ENCODE measurements around the gene P4HA2. TPM values are rescaled to one million over a fixed set of nuclear protein-coding genes. Genes with fewer than 3 reads are reported as not detected.

P4HA2 gene
- total and polyA plus RNA-seq, 3 donors from 2014 or later, result 20.4 to 25.4 (median 22.8) TPM

DNA sequence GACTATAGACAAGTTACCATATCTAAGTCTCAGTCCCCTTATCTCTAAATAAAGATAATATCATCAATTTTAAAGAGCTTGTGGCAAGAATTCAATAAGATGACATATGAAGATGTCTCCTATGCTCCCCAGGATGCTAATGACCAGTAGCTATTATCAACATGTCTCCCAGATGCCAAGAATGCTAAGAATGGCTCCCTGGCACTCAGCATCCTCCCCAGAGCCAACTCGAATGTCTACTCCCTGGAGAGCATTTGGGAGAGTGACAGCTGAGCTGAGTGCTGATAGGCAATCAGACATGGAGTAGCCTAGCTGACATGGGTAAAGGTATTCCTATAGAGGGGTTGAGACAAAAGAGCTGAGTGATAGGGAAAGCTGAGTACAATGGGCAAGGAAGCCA lies 15.9 kb downstream of the P4HA2 start:
- H3K4me1 ChIP-seq, result peaks cover 11% of the 10 kb centered on the region
- no peak overlapping the region for H3K27ac ChIP-seq
- TF ChIP-seq, protein P1, sequence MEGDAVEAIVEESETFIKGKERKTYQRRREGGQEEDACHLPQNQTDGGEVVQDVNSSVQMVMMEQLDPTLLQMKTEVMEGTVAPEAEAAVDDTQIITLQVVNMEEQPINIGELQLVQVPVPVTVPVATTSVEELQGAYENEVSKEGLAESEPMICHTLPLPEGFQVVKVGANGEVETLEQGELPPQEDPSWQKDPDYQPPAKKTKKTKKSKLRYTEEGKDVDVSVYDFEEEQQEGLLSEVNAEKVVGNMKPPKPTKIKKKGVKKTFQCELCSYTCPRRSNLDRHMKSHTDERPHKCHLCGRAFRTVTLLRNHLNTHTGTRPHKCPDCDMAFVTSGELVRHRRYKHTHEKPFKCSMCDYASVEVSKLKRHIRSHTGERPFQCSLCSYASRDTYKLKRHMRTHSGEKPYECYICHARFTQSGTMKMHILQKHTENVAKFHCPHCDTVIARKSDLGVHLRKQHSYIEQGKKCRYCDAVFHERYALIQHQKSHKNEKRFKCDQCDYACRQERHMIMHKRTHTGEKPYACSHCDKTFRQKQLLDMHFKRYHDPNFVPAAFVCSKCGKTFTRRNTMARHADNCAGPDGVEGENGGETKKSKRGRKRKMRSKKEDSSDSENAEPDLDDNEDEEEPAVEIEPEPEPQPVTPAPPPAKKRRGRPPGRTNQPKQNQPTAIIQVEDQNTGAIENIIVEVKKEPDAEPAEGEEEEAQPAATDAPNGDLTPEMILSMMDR (IDR thresholded peaks at IDR 0.05), result no peak
- TF ChIP-seq POLR2A (IDR thresholded peaks at IDR 0.05), result no peak
- no peaks in the 10 kb centered on the region for H3K27me3 ChIP-seq
- no peaks in the 10 kb centered on the region for H3K9me3 ChIP-seq
- H3K4me3 ChIP-seq, result no peak overlapping the region
- intact Hi-C loops (cut with DNase I; ENCODE audit: low total_unique reads), result no loop called here
- WGBS, 2 donors, result 62 to 80% methylated on average over 1 of the region's 1 CpG
- H3K36me3 ChIP-seq (ENCODE audit: low read depth, missing control alignments), result no peaks in the 10 kb centered on the region
- no peak for DNase-seq

DNA sequence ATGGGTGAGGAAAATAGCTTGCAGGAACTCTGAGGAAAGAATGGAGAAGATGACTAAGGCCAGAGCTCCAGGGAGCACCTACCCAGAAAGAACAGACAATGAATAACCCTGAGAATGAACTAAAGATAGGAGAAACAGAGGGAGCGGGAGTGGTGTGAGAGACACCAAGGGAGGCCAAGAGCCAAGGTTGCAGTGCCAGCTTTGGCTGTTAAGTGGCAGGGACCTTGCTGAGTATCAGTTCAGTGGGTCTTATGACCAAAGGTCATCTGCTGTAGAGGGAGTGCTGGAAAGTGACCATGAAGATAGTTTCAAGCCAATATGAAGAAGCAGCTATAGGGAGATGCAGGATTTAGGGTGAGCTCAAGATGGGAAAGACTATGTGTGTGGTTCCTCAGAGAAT lies 16.7 kb downstream of the P4HA2 start:
- WGBS, 2 donors, result 88 to 90% methylated on average over 1 of the region's 1 CpG
- Histone ChIP-seq H3K4me1 (peaks cover 11% of the 10 kb centered on the region), H3K9me3 (no peaks in the 10 kb centered on the region), H3K27me3 (no peaks in the 10 kb centered on the region), H3K4me3 (no peak overlapping the region), H3K27ac (no peak overlapping the region), H3K36me3 (ENCODE audit: low read depth, missing control alignments) (no peaks in the 10 kb centered on the region)
- DNase-seq, result no peak
- TF ChIP-seq POLR2A (IDR thresholded peaks at IDR 0.05), result no peak
- TF ChIP-seq, protein P1 (IDR thresholded peaks at IDR 0.05), result no peak
- intact Hi-C loops (cut with DNase I; ENCODE audit: low total_unique reads), result no loop called here

DNA sequence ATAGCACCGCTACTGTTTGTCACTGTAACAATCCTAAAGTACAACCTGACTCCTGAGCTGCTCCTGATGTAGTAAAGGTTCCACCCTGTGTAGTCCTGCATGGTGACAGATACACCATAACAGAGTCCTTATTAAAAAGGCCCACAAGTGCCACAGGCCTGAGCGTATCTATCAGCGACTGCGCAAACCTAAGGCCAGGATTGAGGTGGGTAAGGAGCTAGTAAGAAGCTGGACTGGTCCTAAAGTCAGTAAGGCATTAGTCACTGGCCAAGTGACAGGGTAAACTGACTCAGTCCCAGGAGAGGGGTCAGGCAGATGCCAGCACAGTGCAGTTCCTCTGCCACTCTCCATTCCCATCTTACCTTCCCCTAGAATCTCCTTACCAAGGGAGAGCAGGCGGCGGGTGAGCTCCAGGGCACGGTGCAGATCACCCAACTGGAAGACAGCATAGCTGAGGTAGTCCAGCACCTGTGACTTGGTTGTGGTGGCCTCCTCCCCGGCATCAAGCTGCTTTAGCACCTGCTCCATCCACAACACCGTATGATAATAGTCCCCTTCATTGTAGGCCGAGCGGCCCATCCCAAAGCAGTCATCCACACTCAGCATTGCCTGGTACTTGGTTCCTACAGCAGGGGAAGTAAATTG lies 17.6 kb downstream of the P4HA2 start:
- Histone ChIP-seq H3K4me3 (no peak overlapping the region), H3K4me1 (peaks cover 5% of the 10 kb centered on the region), H3K9me3 (no peaks in the 10 kb centered on the region), H3K27ac (no peak overlapping the region), H3K36me3 (ENCODE audit: low read depth, missing control alignments) (no peaks in the 10 kb centered on the region), H3K27me3 (no peaks in the 10 kb centered on the region)
- 88 to 99% methylated on average over 7 to 11 of the region's 11 CpGs for WGBS, 2 donors
- intact Hi-C loops (cut with DNase I; ENCODE audit: low total_unique reads), result no loop called here
- no peak for DNase-seq
- no peak for TF ChIP-seq POLR2A (IDR thresholded peaks at IDR 0.05)
- TF ChIP-seq, protein P1 (IDR thresholded peaks at IDR 0.05), result no peak

DNA sequence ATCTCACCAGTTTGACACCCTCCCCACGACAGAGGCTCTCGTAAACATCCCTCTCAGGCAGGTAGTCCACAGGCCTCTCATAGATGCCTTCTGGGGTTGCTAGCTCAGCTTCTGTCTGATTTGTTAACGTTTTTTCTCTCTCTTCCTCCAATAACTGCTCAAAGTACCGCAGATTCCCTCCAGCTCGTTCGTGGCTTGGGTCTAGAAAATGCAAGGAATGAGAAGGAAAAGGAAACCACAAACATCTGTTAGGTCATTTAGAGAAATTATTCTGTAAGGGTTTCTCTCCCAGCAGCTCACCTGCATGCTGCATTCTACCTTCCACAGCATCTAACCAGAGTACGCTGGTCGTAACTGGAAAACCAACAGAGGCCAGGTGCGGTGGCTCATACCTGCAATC lies 18.5 kb downstream of the P4HA2 start:
- H3K36me3 ChIP-seq (ENCODE audit: low read depth, missing control alignments), result no peaks in the 10 kb centered on the region
- intact Hi-C loops (cut with DNase I; ENCODE audit: low total_unique reads), result no loop called here
- WGBS, 2 donors, result 88 to 89% methylated on average over 9 of the region's 9 CpGs

More for the DNA sequence above, 18.5 kb downstream of the P4HA2 start:
- Histone ChIP-seq H3K4me3 (no peak overlapping the region), H3K27ac (no peak overlapping the region), H3K27me3 (no peaks in the 10 kb centered on the region), H3K9me3 (no peaks in the 10 kb centered on the region), H3K4me1 (no peaks in the 10 kb centered on the region)
- no peak for DNase-seq
- TF ChIP-seq, protein P1 (IDR thresholded peaks at IDR 0.05), result no peak
- TF ChIP-seq POLR2A (IDR thresholded peaks at IDR 0.05), result no peak

Measured in testis (tissue), 3 donors.